ENCODE measurements around the gene MPDZ.

GRCh38 chr9:13171261-13171660 is 108.2 kb downstream of the MPDZ start:
- no peak for TF ChIP-seq POLR2A (IDR thresholded peaks at IDR 0.05; ENCODE audit: low read length)
- no peak for TF ChIP-seq GATA1 (IDR thresholded peaks at IDR 0.05; ENCODE audit: low read depth, low read length)

Data from erythroblast (primary cell).